Fibroblast of mammary gland (primary cell): ENCODE results near the gene SESTD1.

Experiments used
- DNase-seq: peaks from one replicate; pipeline ENCODE4 v3.0.0-alpha.2; 2010; ENCODE audit warnings: low read depth
- H3K4me3 ChIP-seq: 2 replicates; pipeline ENCODE4 v1.5.1; 2011; ENCODE audit warnings: low read depth, mild to moderate bottlenecking, low read length, moderate library complexity; ENCODE audit not compliant: control insufficient read depth
- TF ChIP-seq, protein P1 (sequence below): conservative IDR thresholded peaks from 2 replicates; pipeline ENCODE4 v1.5.1; 2011; ENCODE audit warnings: low read depth, low read length, inconsistent platforms; ENCODE audit not compliant: control insufficient read depth, insufficient read depth

The SESTD1 gene, protein sequence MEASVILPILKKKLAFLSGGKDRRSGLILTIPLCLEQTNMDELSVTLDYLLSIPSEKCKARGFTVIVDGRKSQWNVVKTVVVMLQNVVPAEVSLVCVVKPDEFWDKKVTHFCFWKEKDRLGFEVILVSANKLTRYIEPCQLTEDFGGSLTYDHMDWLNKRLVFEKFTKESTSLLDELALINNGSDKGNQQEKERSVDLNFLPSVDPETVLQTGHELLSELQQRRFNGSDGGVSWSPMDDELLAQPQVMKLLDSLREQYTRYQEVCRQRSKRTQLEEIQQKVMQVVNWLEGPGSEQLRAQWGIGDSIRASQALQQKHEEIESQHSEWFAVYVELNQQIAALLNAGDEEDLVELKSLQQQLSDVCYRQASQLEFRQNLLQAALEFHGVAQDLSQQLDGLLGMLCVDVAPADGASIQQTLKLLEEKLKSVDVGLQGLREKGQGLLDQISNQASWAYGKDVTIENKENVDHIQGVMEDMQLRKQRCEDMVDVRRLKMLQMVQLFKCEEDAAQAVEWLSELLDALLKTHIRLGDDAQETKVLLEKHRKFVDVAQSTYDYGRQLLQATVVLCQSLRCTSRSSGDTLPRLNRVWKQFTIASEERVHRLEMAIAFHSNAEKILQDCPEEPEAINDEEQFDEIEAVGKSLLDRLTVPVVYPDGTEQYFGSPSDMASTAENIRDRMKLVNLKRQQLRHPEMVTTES

DNA sequence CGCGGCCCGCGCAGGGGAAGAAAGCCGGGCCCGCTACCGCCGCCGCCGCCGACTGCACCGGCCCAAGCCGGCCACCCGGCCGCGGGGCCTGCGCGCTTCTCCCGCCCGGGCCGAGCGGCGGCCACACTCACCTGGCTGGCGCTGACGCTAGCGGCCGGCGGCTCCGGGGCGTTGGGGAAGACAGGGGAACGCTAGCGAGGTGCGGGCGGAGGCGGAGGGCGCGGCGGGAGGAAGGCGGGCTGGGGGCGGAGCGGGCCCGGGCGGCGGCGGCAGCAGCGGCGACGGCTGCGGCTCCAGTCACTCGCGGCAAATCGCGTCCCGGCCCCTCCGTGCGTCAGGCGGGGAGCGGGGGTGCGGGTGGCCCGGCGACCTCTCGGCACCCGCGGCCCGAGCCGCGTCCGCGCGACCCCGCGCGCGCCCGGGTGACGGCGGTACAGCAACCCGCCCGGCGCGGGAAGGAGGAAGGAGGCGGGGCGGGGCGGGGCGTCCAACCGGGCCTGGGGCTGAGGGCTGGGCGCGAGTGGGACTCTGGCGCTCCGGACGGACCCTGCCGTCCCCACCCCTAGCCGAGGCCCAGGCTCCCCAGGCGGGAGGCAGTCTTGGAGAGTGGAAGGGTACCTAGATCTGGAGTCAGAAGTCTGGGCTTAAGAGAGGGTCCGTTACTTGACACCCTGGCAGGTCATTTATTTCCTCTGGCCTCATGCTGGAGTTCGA is at the start of gene SESTD1:
Gene SESTD1 (minus strand): TSS at position 465 of the 714 bp plus-strand sequence. CDS start 72,991 bp downstream, outside the sequence.
- H3K4me3 ChIP-seq, result peak within 1 kb of the TSS; percentile 76

DNA sequence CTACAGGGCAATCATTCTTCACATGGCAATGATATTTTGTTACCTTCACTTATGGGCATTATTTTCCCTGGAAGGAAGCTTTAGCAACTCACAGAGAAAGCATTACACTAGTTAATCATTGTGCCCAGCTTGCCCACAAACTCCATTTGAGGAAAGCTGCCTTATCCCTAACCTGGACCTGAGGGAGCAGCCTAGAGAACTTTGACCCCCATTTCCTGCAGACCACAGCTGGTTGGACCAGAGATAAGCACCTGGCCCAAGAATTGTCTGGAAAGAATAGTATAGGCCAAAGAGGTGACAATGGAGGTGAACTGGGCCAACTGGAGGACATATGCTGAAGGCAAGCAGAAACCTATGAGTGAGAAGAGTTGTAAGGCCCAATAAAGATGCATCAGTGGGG is 48.4 kb upstream of the SESTD1 start:
- no peak for DNase-seq
- no peak overlapping the region for H3K4me3 ChIP-seq
- TF ChIP-seq, protein P1, sequence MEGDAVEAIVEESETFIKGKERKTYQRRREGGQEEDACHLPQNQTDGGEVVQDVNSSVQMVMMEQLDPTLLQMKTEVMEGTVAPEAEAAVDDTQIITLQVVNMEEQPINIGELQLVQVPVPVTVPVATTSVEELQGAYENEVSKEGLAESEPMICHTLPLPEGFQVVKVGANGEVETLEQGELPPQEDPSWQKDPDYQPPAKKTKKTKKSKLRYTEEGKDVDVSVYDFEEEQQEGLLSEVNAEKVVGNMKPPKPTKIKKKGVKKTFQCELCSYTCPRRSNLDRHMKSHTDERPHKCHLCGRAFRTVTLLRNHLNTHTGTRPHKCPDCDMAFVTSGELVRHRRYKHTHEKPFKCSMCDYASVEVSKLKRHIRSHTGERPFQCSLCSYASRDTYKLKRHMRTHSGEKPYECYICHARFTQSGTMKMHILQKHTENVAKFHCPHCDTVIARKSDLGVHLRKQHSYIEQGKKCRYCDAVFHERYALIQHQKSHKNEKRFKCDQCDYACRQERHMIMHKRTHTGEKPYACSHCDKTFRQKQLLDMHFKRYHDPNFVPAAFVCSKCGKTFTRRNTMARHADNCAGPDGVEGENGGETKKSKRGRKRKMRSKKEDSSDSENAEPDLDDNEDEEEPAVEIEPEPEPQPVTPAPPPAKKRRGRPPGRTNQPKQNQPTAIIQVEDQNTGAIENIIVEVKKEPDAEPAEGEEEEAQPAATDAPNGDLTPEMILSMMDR, result no peak

More for the DNA sequence above, at the start of gene SESTD1:
- TF ChIP-seq, protein P1, result no peak
- DNase-seq, result peak; percentile 28

DNA sequence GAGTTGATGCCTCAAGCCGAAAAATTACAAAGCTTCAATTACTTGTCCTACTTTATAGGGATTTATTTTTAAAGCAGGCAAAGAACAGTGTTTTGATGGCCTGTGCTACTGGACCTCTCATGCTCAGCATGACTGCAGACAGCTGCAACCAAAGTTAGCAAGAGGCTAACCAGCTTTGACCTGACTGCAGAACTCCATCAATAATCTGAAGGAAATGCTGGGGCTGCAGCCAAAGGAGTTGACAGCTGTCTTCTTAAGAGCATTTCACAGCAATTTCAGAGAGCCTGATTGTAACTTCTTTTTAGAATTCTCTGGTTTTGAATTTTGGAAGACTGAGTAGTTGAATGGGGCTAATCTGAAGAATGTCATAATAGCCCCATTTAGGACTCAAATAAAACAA is 46.5 kb upstream of the SESTD1 start:
- no peak for DNase-seq
- TF ChIP-seq, protein P1, result no peak
- H3K4me3 ChIP-seq, result no peak overlapping the region

DNA sequence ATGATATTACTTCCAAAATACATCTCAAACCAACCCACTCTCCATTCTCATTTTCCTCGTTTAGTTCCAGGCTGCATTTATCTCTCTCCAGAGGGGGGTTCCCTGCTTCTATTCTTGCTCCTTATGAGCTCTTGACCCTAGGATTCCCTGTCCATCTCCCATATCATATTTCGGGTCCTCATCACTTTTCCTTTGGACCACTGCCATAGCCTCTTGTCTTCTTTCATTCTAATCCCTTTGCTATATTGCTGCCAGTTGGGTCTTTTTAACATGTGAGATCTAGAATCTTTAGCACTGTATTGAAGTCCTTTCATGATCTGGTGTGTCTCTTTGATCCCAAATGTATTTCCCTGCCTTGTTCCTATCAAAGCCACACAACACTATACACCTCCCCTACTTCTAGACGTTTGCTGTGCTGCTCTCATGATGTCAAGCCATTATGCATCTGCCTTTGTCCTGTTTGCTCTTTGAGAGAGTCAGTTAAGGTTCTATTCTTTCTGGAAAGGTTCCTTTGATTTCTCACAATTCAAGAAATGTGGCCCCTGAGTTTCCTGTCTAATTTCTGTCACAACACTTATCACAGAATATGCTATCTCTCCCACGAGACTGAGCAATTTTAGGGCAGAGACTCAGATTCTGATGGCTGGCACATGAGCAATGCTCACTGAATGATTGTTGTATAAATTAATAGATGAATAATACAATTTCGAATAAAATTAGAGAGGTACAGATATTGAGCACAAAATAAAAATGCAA is 43.2 kb upstream of the SESTD1 start:
- H3K4me3 ChIP-seq, result no peak overlapping the region
- TF ChIP-seq, protein P1, result no peak
- no peak for DNase-seq

DNA sequence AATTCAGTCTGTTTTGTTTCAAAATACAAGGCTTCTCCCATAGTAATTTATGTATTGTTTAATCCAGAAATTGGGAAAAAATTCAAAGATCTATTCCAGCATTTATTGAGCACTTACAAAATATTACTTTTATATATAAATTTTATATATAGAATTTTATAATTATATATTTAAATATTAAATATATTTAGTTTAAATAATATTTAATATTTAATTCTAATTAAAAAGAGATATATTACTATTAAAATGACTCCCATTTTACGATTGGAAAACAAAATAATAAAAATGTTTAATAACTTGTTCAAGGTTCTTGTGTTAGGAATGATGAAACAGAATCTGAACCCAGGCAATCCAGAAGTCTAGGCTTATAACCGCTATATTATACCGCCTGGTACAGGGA is 40.5 kb upstream of the SESTD1 start:
- H3K4me3 ChIP-seq, result no peak overlapping the region
- no peak for DNase-seq
- TF ChIP-seq, protein P1, result no peak

DNA sequence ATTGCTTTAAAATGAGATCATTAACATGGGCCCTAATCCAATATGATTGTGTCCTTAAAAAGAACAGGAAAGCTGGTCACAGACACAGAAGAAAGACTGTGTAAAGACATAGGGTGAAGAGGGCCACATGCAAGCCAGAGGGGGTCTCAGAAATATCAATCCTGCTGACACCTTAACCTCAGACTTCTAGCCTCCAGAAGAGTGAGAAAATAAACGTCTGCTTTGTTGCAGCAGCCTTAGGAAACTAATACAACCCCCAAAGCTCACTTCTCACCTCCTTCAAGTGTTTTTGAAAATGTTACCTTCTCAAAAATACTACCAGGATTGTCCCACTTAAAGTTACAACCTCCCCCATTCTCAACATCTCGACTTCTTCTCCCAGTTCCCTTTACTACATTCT is 39.8 kb upstream of the SESTD1 start:
- TF ChIP-seq, protein P1, result no peak
- H3K4me3 ChIP-seq, result no peak overlapping the region
- DNase-seq, result no peak
